HFFc6 (cell line): ENCODE results near the gene MRTFA. TPM values are rescaled to one million over a fixed set of nuclear protein-coding genes. Genes with fewer than 3 reads are reported as not detected.
A peak's percentile ranks its signal among the peaks of the same experiment; 100 is the strongest.
"Not testable (repeated sequence)": the region's sequence is repeated elsewhere in the genome, so short reads cannot be mapped to it uniquely, and the experiment has no call there.

ENCODE experiments used
- DNase-seq: peaks from one replicate; pipeline ENCODE4 v3.0.0-alpha.2; 2018
- H3K27ac Mint-ChIP-seq: 2 replicates; pipeline ENCODE4 v1.8.0; 2020; ENCODE audit warnings: mild to moderate bottlenecking, mixed read lengths
- H3K27me3 Mint-ChIP-seq: 2 replicates; pipeline ENCODE4 v1.8.0; 2021; ENCODE audit warnings: mild to moderate bottlenecking, moderate library complexity, mixed read lengths; ENCODE audit not compliant: insufficient read depth
- H3K36me3 Mint-ChIP-seq: 2 replicates; pipeline ENCODE4 v1.8.0; 2021; ENCODE audit warnings: low read depth, mixed read lengths
- H3K4me1 Mint-ChIP-seq: 2 replicates; pipeline ENCODE4 v1.8.0; 2020; ENCODE audit warnings: low read depth, mixed read lengths
- H3K4me3 Mint-ChIP-seq: 2 replicates; pipeline ENCODE4 v1.8.0; 2020; ENCODE audit warnings: mild to moderate bottlenecking, moderate library complexity, mixed read lengths
- H3K9me3 Mint-ChIP-seq: 2 replicates; pipeline ENCODE4 v1.8.0; 2020; ENCODE audit warnings: mild to moderate bottlenecking, mixed read lengths
- CTCF ChIP-seq: fragments of 200-600 bp; sonication (generic); IDR thresholded peaks from 2 replicates; pipeline ENCODE4 v1.5.0; 2021; ENCODE audit warnings: antibody characterized with exemption, mild to moderate bottlenecking
- total RNA-seq, 6 experiments: library from RNA; stranded (reverse); fragmentation: NEBNext Ultra II Directional; extraction: Animal tissue kit (Norgen Biotek cat#: 25700); gene quantifications; 2 replicates in 1 of 6; 3 replicates in 5 of 6; pipeline ENCODE4 v1.2.3, GENCODE V29; 2021

Gene MRTFA
- total RNA-seq, 6 experiments from 2014 or later: 36.4 to 48.7 (median 42.2) TPM

- Mint-ChIP-seq H3K27ac (peak overlapping the region; percentile 2; the same call in 1 of the 2 replicates), H3K27me3 (no peaks in the 10 kb centered on the region; the same call in 1 of the 2 replicates), H3K4me1 (peaks cover 38% of the 10 kb centered on the region), H3K36me3 (peaks cover 27% of the 10 kb centered on the region), H3K4me3 (peak overlapping the region; percentile 19; the same call in 1 of the 2 replicates), H3K9me3 (no peaks in the 10 kb centered on the region)
- DNase-seq: peak; percentile 16
- TF ChIP-seq CTCF: no peak
These were observed 69.4 kb downstream of the MRTFA start for GRCh38 chr22:40567106-40567505.

- H3K27me3 Mint-ChIP-seq: no peaks in the 10 kb centered on the region
- H3K27ac Mint-ChIP-seq: no peak overlapping the region; the same call in none of the 2 replicates
- no peak for TF ChIP-seq CTCF
- no peak for DNase-seq
- no peak overlapping the region; the same call in 1 of the 2 replicates for H3K4me3 Mint-ChIP-seq
- peaks cover 36% of the 10 kb centered on the region for H3K4me1 Mint-ChIP-seq
- H3K9me3 Mint-ChIP-seq: no peaks in the 10 kb centered on the region
- 0 out of 2 replicates have a peak, but pooled peaks cover 4% of the 10 kb centered on the region for H3K36me3 Mint-ChIP-seq
These were observed 75.5 kb downstream of the MRTFA start for GRCh38 chr22:40560994-40561515.

- Mint-ChIP-seq H3K9me3 (no peaks in the 10 kb centered on the region), H3K27me3 (peaks cover 2% of the 10 kb centered on the region; the same call in 1 of the 2 replicates), H3K4me3 (peak overlapping the region; percentile 43), H3K36me3 (0 out of 2 replicates have a peak, but pooled peaks cover 4% of the 10 kb centered on the region), H3K4me1 (peaks cover 33% of the 10 kb centered on the region), H3K27ac (peak overlapping the region; percentile 61)
- DNase-seq: peak; percentile 42
- TF ChIP-seq CTCF: no peak
These were observed 76.0 kb downstream of the MRTFA start for GRCh38 chr22:40560551-40560950.

- Mint-ChIP-seq H3K27me3 (peaks cover 2% of the 10 kb centered on the region), H3K4me3 (no peak overlapping the region), H3K27ac (no peak overlapping the region), H3K4me1 (peaks cover 32% of the 10 kb centered on the region), H3K9me3 (no peaks in the 10 kb centered on the region), H3K36me3 (peaks cover 19% of the 10 kb centered on the region)
- no peak for TF ChIP-seq CTCF
- DNase-seq: no peak
These were observed 78.5 kb downstream of the MRTFA start for GRCh38 chr22:40557972-40558371.

GRCh38 chr22:40556641-40557040, 79.9 kb downstream of the MRTFA start:
- Mint-ChIP-seq H3K4me1 (peaks cover 34% of the 10 kb centered on the region), H3K27me3 (peaks cover 2% of the 10 kb centered on the region), H3K27ac (no peak overlapping the region), H3K36me3 (peaks cover 32% of the 10 kb centered on the region), H3K9me3 (no peaks in the 10 kb centered on the region), H3K4me3 (no peak overlapping the region)
- TF ChIP-seq CTCF: no peak
- no peak for DNase-seq

- H3K27me3 Mint-ChIP-seq, H3K9me3 Mint-ChIP-seq, DNase-seq, H3K27ac Mint-ChIP-seq, H3K4me3 Mint-ChIP-seq: not testable (repeated sequence)
- peaks cover 15% of the 10 kb centered on the region for H3K4me1 Mint-ChIP-seq
- peaks cover 28% of the 10 kb centered on the region for H3K36me3 Mint-ChIP-seq
These were observed 82.5 kb downstream of the MRTFA start for GRCh38 chr22:40554023-40554422.
